Fibroblast of skin of right biceps (primary cell): ENCODE data around the gene PRMT1.

Source experiments
- DNase-seq: peaks from one replicate; pipeline ENCODE4 v3.0.0-alpha.2; 2013

Gene PRMT1

GRCh38 chr19:49672131-49672919 lies 4.7 kb upstream of the PRMT1 start:
- DNase-seq = peak; percentile 54

- peak; percentile 93 for DNase-seq
Measured at GRCh38 chr19:49676136-49676783, 811 bp upstream of the PRMT1 start.

GRCh38 chr19:49676784-49677230 lies 264 bp upstream of the PRMT1 start:
- peak; percentile 100 for DNase-seq

- DNase-seq = peak; percentile 74
Measured at GRCh38 chr19:49677901-49678674, 1.0 kb downstream of the PRMT1 start.

GRCh38 chr19:49678985-49679770 lies 2.1 kb downstream of the PRMT1 start:
- no peak for DNase-seq

- DNase-seq = no peak
Measured at GRCh38 chr19:49679771-49680413, 2.8 kb downstream of the PRMT1 start.

GRCh38 chr19:49680421-49681351 lies 3.6 kb downstream of the PRMT1 start:
- DNase-seq = peak; percentile 76

GRCh38 chr19:49681830-49682229 lies 4.8 kb downstream of the PRMT1 start:
- DNase-seq = no peak

GRCh38 chr19:49682274-49682673 lies 5.2 kb downstream of the PRMT1 start:
- DNase-seq = no peak

GRCh38 chr19:49683814-49684250 lies 6.8 kb downstream of the PRMT1 start:
- no peak for DNase-seq

GRCh38 chr19:49684251-49684982 lies 7.3 kb downstream of the PRMT1 start:
- DNase-seq = no peak

GRCh38 chr19:49684983-49685553 lies 8.0 kb downstream of the PRMT1 start:
- no peak for DNase-seq

GRCh38 chr19:49685845-49686332 lies 8.8 kb downstream of the PRMT1 start:
- no peak for DNase-seq

- no peak for DNase-seq
Measured at GRCh38 chr19:49686503-49687088, 9.5 kb downstream of the PRMT1 start.

- DNase-seq = no peak
Measured at GRCh38 chr19:49687150-49687549, 10.1 kb downstream of the PRMT1 start.

- DNase-seq = no peak
Measured at GRCh38 chr19:49687566-49688316, 10.7 kb downstream of the PRMT1 start.

GRCh38 chr19:49688531-49689132 lies 11.6 kb downstream of the PRMT1 start:
- no peak for DNase-seq
